GM19372 (cell line): ENCODE measurements around the gene TOB1.

Experiments used
- ATAC-seq: cut with Tn5 transposase; IDR thresholded peaks from one replicate; pipeline ENCODE4 v1.9.1; 2021; ENCODE audit warnings: mild to moderate bottlenecking, low read depth, moderate library complexity; ENCODE audit not compliant: unreplicated experiment

The TOB1 gene

GRCh38 chr17:50833510-50834428, 32.4 kb downstream of the TOB1 start:
- no peak for ATAC-seq

- no peak for ATAC-seq
Measured at GRCh38 chr17:50832864-50833381, 33.2 kb downstream of the TOB1 start.

- ATAC-seq: no peak
Measured at GRCh38 chr17:50832267-50832863, 33.8 kb downstream of the TOB1 start.

- ATAC-seq: no peak
Measured at GRCh38 chr17:50831471-50831928, 34.7 kb downstream of the TOB1 start.

GRCh38 chr17:50830994-50831393, 35.2 kb downstream of the TOB1 start:
- no peak for ATAC-seq

GRCh38 chr17:50830352-50830751, 35.8 kb downstream of the TOB1 start:
- ATAC-seq: no peak

- ATAC-seq: no peak
Measured at GRCh38 chr17:50829332-50829731, 36.8 kb downstream of the TOB1 start.

- ATAC-seq: no peak
Measured at GRCh38 chr17:50828508-50829170, 37.5 kb downstream of the TOB1 start.

- ATAC-seq: no peak
Measured at GRCh38 chr17:50825188-50825587, 41.0 kb downstream of the TOB1 start.

GRCh38 chr17:50824429-50824828, 41.7 kb downstream of the TOB1 start:
- ATAC-seq: no peak

- ATAC-seq: no peak
Measured at GRCh38 chr17:50822550-50822949, 43.6 kb downstream of the TOB1 start.

GRCh38 chr17:50820651-50821050, 45.5 kb downstream of the TOB1 start:
- ATAC-seq: no peak

GRCh38 chr17:50818921-50819657, 47.1 kb downstream of the TOB1 start:
- no peak for ATAC-seq

GRCh38 chr17:50818261-50818660, 47.9 kb downstream of the TOB1 start:
- ATAC-seq: no peak

- no peak for ATAC-seq
Measured at GRCh38 chr17:50817838-50818237, 48.3 kb downstream of the TOB1 start.

GRCh38 chr17:50816771-50817751, 49.1 kb downstream of the TOB1 start:
- ATAC-seq: no peak

- no peak for ATAC-seq
Measured at GRCh38 chr17:50816271-50816670, 49.9 kb downstream of the TOB1 start.

- ATAC-seq: no peak
Measured at GRCh38 chr17:50815400-50815799, 50.8 kb downstream of the TOB1 start.

GRCh38 chr17:50813583-50813982, 52.6 kb downstream of the TOB1 start:
- no peak for ATAC-seq
